GM12865 (cell line): Measurements from ENCODE around the gene PELI2.

Source experiments
- DNase-seq: peaks from one replicate; pipeline ENCODE4 v3.0.0; 2010; ENCODE audit warnings: low read depth
- H3K4me3 ChIP-seq: 2 replicates; pipeline ENCODE4 v1.5.1; 2011; ENCODE audit warnings: mild to moderate bottlenecking, low read depth, low read length, control low read depth
- TF ChIP-seq, protein P1 (sequence below): IDR thresholded peaks from 2 replicates; pipeline ENCODE4 v1.5.1; 2011; ENCODE audit warnings: low read length, control low read depth, low read depth, inconsistent platforms; ENCODE audit not compliant: insufficient read depth; ENCODE audit errors: missing control alignments

The PELI2 gene

DNA sequence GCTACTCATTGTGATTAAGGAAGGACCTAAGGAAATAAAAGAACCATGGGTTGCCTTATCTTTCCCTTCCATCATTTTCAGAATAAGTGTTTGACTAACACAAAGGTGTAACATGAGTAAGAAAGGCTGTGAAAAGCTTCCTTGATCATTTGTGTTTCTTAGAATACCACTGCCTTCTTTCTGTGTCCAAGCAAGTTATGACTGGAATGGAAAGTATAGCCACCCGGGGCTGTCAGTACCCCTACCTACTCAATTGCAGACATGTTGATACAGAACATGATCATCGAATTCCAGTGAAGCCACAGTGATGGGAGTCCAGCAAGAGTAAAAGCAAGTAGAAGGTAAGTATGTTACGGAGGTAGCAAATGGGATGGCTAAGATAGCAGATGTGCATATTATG is 209.8 kb downstream of the PELI2 start:
- TF ChIP-seq, protein P1, sequence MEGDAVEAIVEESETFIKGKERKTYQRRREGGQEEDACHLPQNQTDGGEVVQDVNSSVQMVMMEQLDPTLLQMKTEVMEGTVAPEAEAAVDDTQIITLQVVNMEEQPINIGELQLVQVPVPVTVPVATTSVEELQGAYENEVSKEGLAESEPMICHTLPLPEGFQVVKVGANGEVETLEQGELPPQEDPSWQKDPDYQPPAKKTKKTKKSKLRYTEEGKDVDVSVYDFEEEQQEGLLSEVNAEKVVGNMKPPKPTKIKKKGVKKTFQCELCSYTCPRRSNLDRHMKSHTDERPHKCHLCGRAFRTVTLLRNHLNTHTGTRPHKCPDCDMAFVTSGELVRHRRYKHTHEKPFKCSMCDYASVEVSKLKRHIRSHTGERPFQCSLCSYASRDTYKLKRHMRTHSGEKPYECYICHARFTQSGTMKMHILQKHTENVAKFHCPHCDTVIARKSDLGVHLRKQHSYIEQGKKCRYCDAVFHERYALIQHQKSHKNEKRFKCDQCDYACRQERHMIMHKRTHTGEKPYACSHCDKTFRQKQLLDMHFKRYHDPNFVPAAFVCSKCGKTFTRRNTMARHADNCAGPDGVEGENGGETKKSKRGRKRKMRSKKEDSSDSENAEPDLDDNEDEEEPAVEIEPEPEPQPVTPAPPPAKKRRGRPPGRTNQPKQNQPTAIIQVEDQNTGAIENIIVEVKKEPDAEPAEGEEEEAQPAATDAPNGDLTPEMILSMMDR = no peak
- H3K4me3 ChIP-seq = no peak overlapping the region
- DNase-seq = no peak

DNA sequence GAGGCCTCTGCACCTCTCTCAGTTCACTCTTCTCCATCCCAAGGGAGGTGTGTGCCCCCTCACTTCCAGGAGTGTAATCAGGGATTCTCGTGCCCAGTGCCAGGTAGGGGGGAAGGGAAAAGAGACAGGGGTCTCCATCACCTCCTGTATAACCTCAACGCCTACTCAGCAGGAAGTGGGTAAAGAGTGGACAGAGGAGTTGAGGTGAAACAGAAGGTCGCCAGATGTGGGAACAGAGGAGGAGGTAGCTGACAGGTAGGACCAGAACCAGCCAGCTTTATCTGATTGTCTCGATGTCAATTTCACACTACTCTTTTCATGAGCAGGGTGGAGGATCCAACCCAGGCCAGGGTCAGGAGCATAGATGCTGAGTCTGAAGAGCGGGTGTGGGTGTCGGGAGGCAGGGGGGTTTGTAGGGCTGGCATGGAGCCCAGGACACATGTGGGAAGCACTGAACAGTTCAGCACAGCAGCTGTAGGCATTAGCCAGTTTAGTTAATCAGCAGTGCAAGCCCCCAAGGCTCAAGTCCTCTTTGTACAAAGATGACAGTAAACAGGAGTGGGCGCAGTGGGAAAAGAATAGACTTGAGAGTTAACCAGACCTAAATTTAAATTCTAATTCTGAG is 213.5 kb downstream of the PELI2 start:
- TF ChIP-seq, protein P1 = no peak
- H3K4me3 ChIP-seq = no peak overlapping the region
- no peak for DNase-seq

DNA sequence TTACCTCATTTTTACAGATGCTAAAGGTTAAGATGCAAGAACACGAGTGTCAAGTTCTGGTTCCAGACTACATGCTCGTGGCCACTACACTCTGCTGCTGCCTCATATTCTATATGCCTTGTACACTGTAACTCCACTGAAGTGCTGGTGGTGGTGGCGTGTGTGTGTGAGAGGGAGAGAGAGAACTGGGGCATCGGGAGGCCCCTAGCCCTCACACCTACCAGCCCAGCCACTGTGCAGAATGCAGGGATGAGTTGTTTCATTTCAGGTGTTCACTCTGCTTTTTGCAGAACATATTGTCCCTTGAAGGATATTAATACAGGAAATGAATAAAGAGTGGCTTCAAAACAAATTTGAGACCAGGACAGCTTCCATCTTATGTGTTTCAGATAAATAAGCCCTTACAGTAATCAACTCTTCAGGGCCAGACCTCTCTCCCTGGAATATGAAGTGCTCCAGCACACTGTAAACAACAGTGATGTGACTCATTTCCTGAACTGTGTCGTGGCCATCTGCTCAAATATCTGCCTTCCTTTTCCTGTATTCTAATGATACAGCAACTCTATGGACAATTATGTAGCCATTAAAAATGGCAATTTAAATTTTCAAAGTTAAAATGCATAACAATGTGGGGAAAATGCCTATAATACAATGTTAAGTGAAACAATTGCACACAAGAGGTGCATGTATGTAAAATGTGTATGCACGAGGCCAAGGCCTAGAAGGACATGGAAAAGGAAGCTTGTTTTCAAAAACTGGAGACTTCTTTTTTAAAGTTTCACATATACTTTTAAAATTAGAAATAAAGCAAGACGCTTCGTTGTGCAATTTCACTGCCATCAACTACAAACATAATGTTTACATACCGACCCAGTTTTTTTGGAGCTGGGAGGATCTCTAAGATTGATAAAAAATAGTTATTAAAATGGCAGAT is 215.4 kb downstream of the PELI2 start:
- H3K4me3 ChIP-seq = no peak overlapping the region
- DNase-seq = no peak

DNA sequence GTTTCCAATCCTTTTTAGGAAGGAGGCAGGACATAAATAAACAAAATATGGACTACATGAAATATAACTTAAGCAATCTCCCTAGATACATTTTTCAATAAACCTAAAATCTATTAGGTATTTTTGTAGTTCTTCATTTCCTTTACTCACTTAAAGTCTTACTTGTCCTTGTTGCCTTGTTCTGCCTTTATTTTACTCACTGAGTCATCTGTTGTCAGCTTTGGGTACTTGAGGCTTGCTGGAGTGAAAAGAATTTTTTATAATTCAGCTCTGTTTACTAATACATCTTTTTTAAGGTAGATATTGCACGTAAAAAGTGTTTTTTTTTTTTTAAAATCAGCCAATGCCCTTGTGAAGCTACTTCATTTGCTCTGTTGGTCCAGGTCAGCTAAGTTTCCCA is 216.2 kb downstream of the PELI2 start:
- H3K4me3 ChIP-seq = no peak overlapping the region
- TF ChIP-seq, protein P1 = no peak
- DNase-seq = no peak

More for the DNA sequence above, 215.4 kb downstream of the PELI2 start:
- TF ChIP-seq, protein P1 = no peak

DNA sequence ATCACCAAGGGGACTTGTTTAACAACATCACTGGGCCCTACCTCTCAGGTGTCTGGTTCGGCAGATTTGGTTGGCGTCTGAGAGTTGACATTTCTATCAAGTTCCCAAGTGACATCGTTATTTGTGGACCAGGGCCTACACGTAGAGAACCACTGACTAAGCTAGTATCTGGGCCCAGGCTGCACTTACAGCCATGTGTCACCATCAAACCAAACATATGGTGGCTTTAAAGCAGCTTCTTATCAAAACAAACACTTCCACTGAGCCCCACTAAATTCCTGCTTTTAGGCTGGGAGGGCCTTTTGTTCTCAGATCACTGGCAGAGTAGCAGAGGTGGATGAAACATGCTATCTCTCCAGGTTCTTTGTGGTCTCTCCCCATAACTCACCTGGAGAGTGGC is 220.5 kb downstream of the PELI2 start:
- H3K4me3 ChIP-seq = no peak overlapping the region
- TF ChIP-seq, protein P1 = no peak
- no peak for DNase-seq

DNA sequence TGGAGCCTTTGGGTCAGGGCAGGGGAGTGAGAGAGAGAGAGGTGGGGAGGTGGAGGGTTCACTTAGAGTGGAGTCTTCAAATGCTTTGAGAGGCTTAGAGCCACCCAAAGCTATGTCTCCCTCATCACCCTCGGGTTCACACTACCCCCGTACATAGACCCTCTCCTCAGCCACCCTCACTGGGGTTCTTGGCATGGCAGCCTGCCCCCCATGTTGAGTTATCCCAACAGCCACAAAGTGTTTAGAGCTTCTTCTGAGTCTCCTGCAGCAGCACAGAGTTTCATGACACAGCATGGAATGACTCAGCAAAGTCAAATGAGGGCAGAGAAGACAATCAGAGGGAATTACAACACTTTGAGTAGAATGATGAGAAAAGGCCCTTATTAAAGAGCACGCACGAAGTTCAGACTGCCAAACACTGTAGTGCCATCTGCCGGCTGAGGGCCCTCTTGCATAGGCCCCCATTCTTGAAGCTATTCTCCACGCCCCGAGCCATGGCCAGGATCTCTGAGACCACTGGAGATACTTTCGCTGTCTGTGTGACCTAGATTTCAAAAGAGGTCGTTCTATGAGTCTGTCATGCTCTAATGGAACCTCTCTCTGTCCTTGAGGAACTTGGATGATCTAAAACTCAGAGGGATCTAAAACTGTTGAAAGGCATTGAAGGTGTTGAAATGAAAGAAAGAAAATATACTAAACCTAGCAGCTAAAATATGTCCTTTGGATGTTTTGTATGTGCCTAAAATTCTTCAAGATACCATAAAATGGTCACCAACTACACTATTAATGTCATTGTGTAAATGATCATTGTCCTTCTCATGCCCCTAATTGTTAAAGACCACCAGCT is 221.9 kb downstream of the PELI2 start:
- H3K4me3 ChIP-seq = no peak overlapping the region
- peak; percentile 74 for DNase-seq
- TF ChIP-seq, protein P1 = peak; percentile 83
